ENCODE measurements around the gene NUDT5. TPM values are rescaled to one million over a fixed set of nuclear protein-coding genes. Genes with fewer than 3 reads are reported as not detected.

NUDT5 gene
- total and polyA plus RNA-seq, 2 of the 13 experiments (the other 11 are each of a cell fraction or from before 2014, with no cell fraction given), result 79.6 to 134 TPM

DNA sequence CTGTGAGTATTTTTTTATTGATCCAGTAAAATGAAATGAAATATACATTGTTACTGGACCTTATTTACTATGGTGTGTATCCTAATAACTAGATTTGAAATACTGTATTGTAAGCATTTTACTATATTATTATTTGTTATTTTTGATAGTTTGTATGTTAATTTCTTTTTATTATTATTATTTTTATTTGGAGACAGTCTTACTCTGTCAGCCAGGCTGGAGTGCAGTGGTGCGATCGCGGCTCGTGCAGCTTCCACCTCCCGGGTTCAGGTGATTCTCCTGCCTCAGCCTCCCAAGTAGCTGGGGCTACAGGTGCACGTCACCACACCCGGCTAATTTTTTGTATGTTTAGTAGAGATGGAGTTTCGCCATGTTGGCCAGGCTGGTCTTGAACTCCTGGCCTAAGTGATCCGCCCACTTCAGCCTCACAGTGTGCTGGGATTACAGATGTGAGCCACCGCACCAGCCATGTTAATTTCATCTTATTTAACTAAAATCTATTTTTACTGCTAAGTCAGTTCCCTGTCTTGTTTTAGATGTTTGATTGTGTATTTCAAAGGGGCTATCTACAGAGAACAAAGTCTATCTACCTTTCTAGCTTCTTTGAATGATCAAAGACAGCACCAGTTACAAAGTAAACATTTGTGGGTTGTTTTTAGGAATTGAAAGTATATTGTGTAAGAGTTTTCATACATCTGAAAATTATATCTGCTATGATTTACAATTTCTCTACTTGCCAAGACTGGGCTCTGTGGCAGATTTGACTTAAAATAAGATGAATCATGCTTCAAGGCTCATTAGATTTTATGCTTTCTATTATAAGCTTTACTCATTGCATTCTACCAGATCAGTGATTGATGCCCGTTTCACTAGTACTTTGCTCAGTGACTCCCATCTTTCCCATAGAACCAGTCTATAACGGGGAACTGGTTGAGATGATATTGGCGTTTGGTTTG is 41.9 kb upstream of the NUDT5 start (continued):
- TF ChIP-seq ZBTB33 (CRISPR knock-in tag; IDR thresholded peaks at IDR 0.05), result 0 out of 2 replicates have a peak, but pooled peaks have one; percentile 18
- no peak for TF ChIP-seq ZBTB20 (CRISPR knock-in tag; IDR thresholded peaks at IDR 0.05; ENCODE audit: borderline replicate concordance, low read depth)
- TF ChIP-seq TOPORS (CRISPR knock-in tag; IDR thresholded peaks at IDR 0.05), result no peak
- no peak for TF ChIP-seq GATAD1 (CRISPR knock-in tag; IDR thresholded peaks at IDR 0.05)
- TF ChIP-seq MTA1 (CRISPR knock-in tag; IDR thresholded peaks at IDR 0.05; ENCODE audit: borderline replicate concordance), result 0 out of 2 replicates have a peak, but pooled peaks have one; percentile 19
- TF ChIP-seq TRIM24 (CRISPR knock-in tag; IDR thresholded peaks at IDR 0.05), result no peak
- 0 out of 2 replicates have a peak, but pooled peaks have one; percentile 39 for TF ChIP-seq KAT8 (CRISPR knock-in tag; IDR thresholded peaks at IDR 0.05)
- TF ChIP-seq, protein P1, sequence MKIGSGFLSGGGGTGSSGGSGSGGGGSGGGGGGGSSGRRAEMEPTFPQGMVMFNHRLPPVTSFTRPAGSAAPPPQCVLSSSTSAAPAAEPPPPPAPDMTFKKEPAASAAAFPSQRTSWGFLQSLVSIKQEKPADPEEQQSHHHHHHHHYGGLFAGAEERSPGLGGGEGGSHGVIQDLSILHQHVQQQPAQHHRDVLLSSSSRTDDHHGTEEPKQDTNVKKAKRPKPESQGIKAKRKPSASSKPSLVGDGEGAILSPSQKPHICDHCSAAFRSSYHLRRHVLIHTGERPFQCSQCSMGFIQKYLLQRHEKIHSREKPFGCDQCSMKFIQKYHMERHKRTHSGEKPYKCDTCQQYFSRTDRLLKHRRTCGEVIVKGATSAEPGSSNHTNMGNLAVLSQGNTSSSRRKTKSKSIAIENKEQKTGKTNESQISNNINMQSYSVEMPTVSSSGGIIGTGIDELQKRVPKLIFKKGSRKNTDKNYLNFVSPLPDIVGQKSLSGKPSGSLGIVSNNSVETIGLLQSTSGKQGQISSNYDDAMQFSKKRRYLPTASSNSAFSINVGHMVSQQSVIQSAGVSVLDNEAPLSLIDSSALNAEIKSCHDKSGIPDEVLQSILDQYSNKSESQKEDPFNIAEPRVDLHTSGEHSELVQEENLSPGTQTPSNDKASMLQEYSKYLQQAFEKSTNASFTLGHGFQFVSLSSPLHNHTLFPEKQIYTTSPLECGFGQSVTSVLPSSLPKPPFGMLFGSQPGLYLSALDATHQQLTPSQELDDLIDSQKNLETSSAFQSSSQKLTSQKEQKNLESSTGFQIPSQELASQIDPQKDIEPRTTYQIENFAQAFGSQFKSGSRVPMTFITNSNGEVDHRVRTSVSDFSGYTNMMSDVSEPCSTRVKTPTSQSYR (CRISPR knock-in tag; IDR thresholded peaks at IDR 0.05; ENCODE audit: borderline replicate concordance), result no peak
- peak; percentile 54; the same call in 1 of the 2 replicates for TF ChIP-seq ZNF362 (CRISPR knock-in tag; IDR thresholded peaks at IDR 0.05; ENCODE audit: borderline replicate concordance)
- no peak for TF ChIP-seq BATF2 (CRISPR knock-in tag; IDR thresholded peaks at IDR 0.05)
- no peak for TF ChIP-seq JUNB (CRISPR knock-in tag; IDR thresholded peaks at IDR 0.05; ENCODE audit: borderline replicate concordance)
- TF ChIP-seq, protein P2, sequence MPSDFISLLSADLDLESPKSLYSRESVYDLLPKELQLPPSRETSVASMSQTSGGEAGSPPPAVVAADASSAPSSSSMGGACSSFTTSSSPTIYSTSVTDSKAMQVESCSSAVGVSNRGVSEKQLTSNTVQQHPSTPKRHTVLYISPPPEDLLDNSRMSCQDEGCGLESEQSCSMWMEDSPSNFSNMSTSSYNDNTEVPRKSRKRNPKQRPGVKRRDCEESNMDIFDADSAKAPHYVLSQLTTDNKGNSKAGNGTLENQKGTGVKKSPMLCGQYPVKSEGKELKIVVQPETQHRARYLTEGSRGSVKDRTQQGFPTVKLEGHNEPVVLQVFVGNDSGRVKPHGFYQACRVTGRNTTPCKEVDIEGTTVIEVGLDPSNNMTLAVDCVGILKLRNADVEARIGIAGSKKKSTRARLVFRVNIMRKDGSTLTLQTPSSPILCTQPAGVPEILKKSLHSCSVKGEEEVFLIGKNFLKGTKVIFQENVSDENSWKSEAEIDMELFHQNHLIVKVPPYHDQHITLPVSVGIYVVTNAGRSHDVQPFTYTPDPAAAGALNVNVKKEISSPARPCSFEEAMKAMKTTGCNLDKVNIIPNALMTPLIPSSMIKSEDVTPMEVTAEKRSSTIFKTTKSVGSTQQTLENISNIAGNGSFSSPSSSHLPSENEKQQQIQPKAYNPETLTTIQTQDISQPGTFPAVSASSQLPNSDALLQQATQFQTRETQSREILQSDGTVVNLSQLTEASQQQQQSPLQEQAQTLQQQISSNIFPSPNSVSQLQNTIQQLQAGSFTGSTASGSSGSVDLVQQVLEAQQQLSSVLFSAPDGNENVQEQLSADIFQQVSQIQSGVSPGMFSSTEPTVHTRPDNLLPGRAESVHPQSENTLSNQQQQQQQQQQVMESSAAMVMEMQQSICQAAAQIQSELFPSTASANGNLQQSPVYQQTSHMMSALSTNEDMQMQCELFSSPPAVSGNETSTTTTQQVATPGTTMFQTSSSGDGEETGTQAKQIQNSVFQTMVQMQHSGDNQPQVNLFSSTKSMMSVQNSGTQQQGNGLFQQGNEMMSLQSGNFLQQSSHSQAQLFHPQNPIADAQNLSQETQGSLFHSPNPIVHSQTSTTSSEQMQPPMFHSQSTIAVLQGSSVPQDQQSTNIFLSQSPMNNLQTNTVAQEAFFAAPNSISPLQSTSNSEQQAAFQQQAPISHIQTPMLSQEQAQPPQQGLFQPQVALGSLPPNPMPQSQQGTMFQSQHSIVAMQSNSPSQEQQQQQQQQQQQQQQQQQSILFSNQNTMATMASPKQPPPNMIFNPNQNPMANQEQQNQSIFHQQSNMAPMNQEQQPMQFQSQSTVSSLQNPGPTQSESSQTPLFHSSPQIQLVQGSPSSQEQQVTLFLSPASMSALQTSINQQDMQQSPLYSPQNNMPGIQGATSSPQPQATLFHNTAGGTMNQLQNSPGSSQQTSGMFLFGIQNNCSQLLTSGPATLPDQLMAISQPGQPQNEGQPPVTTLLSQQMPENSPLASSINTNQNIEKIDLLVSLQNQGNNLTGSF (CRISPR knock-in tag; IDR thresholded peaks at IDR 0.05), result no peak
- TF ChIP-seq POGZ (CRISPR knock-in tag; IDR thresholded peaks at IDR 0.05), result peak; percentile 73
- peak; percentile 71 for TF ChIP-seq CEBPG (CRISPR knock-in tag; IDR thresholded peaks at IDR 0.05)
- no peak for TF ChIP-seq LCORL (IDR thresholded peaks at IDR 0.05)
- TF ChIP-seq LCORL (CRISPR knock-in tag; IDR thresholded peaks at IDR 0.05), result peak; percentile 49
- peak; percentile 66 for TF ChIP-seq HOXA3 (CRISPR knock-in tag; IDR thresholded peaks at IDR 0.05)

Data from HepG2 (cell line).